Peyer's patch (tissue), 4 donors: Measurements from ENCODE around the gene DAZ3. TPM values are rescaled to one million over a fixed set of nuclear protein-coding genes. Genes with fewer than 3 reads are reported as not detected.
"Not testable (repeated sequence)": the region's sequence is repeated elsewhere in the genome, so short reads cannot be mapped to it uniquely, and the experiment has no call there.

Experiments used
- DNase-seq, 3 donors: peaks; one replicate each; pipeline ENCODE4 v3.0.0-alpha.2; 2017 to 2019
- H3K27ac ChIP-seq, 4 donors: fragments of 200-600 bp; sonication (generic); one replicate each; pipeline ENCODE4 v1.5.1; 2016 to 2019
- H3K27me3 ChIP-seq, 2 donors: fragments of 200-600 bp; sonication (generic); one replicate each; pipeline ENCODE4 v1.5.1; 2019
- H3K36me3 ChIP-seq, 3 donors: fragments of 200-600 bp; sonication (generic); one replicate each; pipeline ENCODE4 v1.5.1; 2016 to 2019
- H3K4me1 ChIP-seq, 4 donors: fragments of 200-600 bp; sonication (generic); one replicate each; pipeline ENCODE4 v1.5.1; 2016 to 2019
- H3K4me3 ChIP-seq, 4 donors: fragments of 200-600 bp; sonication (generic); 1 replicate in 3 of 4; 2 replicates in 1 of 4; pipeline ENCODE4 v1.5.1; 2016 to 2019; ENCODE audit warnings: mild to moderate bottlenecking in 1 of 4
- H3K9me3 ChIP-seq, 4 donors: fragments of 200-600 bp; sonication (generic); one replicate each; pipeline ENCODE4 v1.5.1; 2016 to 2019; ENCODE audit warnings: mild to moderate bottlenecking in 1 of 4
- total RNA-seq, 4 donors: library from RNA; depleted of rRNA; stranded (reverse); fragments of >200 nt; gene quantifications; one replicate each; pipeline ENCODE4 v1.1.0, GENCODE V29; 2016

DAZ3 gene
- total RNA-seq = not detected

GRCh38 chrY:24813293-24813692 lies at the start of gene DAZ3:
TSS of gene DAZ3 (minus strand) at chrY:24813393. CDS start at chrY:24813185, 208 bp downstream.
- DNase-seq, H3K4me1 ChIP-seq, H3K4me3 ChIP-seq, H3K9me3 ChIP-seq, H3K27ac ChIP-seq, H3K36me3 ChIP-seq, H3K27me3 ChIP-seq: not testable (repeated sequence)

- not testable (repeated sequence) for H3K4me1 ChIP-seq, H3K9me3 ChIP-seq, H3K4me3 ChIP-seq, H3K27me3 ChIP-seq, H3K27ac ChIP-seq, H3K36me3 ChIP-seq, DNase-seq
Observed at GRCh38 chrY:24833619-24834018, 20.4 kb upstream of the DAZ3 start, which contains the start of gene DAZ4. TSS of gene DAZ4 (plus strand) at chrY:24833919. CDS start at chrY:24834127, 208 bp downstream.

GRCh38 chrY:24825069-24825468 lies 11.9 kb upstream of the DAZ3 start:
- DNase-seq, H3K9me3 ChIP-seq, H3K4me3 ChIP-seq, H3K27me3 ChIP-seq, H3K27ac ChIP-seq, H3K4me1 ChIP-seq, H3K36me3 ChIP-seq: not testable (repeated sequence)

- not testable (repeated sequence) for H3K27ac ChIP-seq, H3K36me3 ChIP-seq, DNase-seq, H3K4me3 ChIP-seq, H3K4me1 ChIP-seq, H3K27me3 ChIP-seq, H3K9me3 ChIP-seq
Observed at GRCh38 chrY:24824184-24824879, 11.1 kb upstream of the DAZ3 start.

GRCh38 chrY:24821836-24822235 lies 8.6 kb upstream of the DAZ3 start:
- H3K4me3 ChIP-seq, H3K27me3 ChIP-seq, H3K27ac ChIP-seq, H3K9me3 ChIP-seq, H3K4me1 ChIP-seq, H3K36me3 ChIP-seq, DNase-seq: not testable (repeated sequence)

Other genes with a start within 250 kb of the DAZ3 start
- gene BPY2B, start 195.4 kb downstream of the DAZ3 start, total RNA-seq = not detected
- not detected for gene DAZ4, start 20.5 kb upstream of the DAZ3 start, total RNA-seq
- gene BPY2C, start 238.7 kb upstream of the DAZ3 start, total RNA-seq = not detected